Left forelimb (tissue), 1 donor: ENCODE results near the gene YTHDF1.

Experiments
- DNase-seq: peaks from one replicate; pipeline ENCODE4 v3.0.0-alpha.2; 2018; ENCODE audit warnings: low spot score

The YTHDF1 gene

GRCh38 chr20:63208346-63208909, 7.5 kb downstream of the YTHDF1 start:
- DNase-seq, result no peak

GRCh38 chr20:63206878-63207277, 9.1 kb downstream of the YTHDF1 start:
- no peak for DNase-seq

GRCh38 chr20:63205896-63206295, 10.0 kb downstream of the YTHDF1 start:
- no peak for DNase-seq

GRCh38 chr20:63204362-63204761, 11.6 kb downstream of the YTHDF1 start:
- DNase-seq, result no peak

GRCh38 chr20:63202811-63203526, 13.0 kb downstream of the YTHDF1 start:
- DNase-seq, result no peak

GRCh38 chr20:63202021-63202420, 13.9 kb downstream of the YTHDF1 start:
- DNase-seq, result no peak

GRCh38 chr20:63198606-63199005, 17.3 kb downstream of the YTHDF1 start:
- no peak for DNase-seq

GRCh38 chr20:63196768-63197470, 19.0 kb downstream of the YTHDF1 start:
- no peak for DNase-seq

- no peak for DNase-seq
Measured at GRCh38 chr20:63194797-63195173, 21.1 kb downstream of the YTHDF1 start.

- DNase-seq, result no peak
Measured at GRCh38 chr20:63194007-63194796, 21.7 kb downstream of the YTHDF1 start.

GRCh38 chr20:63192721-63193120, 23.2 kb downstream of the YTHDF1 start:
- no peak for DNase-seq

GRCh38 chr20:63191400-63191799, 24.5 kb downstream of the YTHDF1 start:
- no peak for DNase-seq

GRCh38 chr20:63190828-63191227, 25.1 kb downstream of the YTHDF1 start:
- no peak for DNase-seq

GRCh38 chr20:63189846-63190559, 25.9 kb downstream of the YTHDF1 start:
- DNase-seq, result no peak

- DNase-seq, result no peak
Measured at GRCh38 chr20:63189322-63189642, 26.6 kb downstream of the YTHDF1 start.

- DNase-seq, result no peak
Measured at GRCh38 chr20:63188641-63189321, 27.1 kb downstream of the YTHDF1 start.

- DNase-seq, result no peak
Measured at GRCh38 chr20:63188159-63188442, 27.8 kb downstream of the YTHDF1 start.

- no peak for DNase-seq
Measured at GRCh38 chr20:63187338-63188158, 28.4 kb downstream of the YTHDF1 start.

GRCh38 chr20:63186528-63187316, 29.2 kb downstream of the YTHDF1 start:
- DNase-seq, result no peak

GRCh38 chr20:63186084-63186483, 29.8 kb downstream of the YTHDF1 start:
- no peak for DNase-seq
